K562 (cell line): ENCODE data around the gene ZNF234. TPM values are rescaled to one million over a fixed set of nuclear protein-coding genes. Genes with fewer than 3 reads are reported as not detected.

ENCODE experiments used
- BDP1 ChIP-seq: IDR thresholded peaks from 3 replicates; pipeline ENCODE4 v1.6.1; 2011; ENCODE audit not compliant: insufficient read length, insufficient read depth
- FOXA3 ChIP-seq, 2 experiments: fragments of 450-650 bp in 1 of 2; sonication (generic) in 1 of 2; formaldehyde crosslinking; IDR thresholded peaks in 1 of 2; conservative IDR thresholded peaks in 1 of 2; 2 replicates each; pipeline versions ENCODE4 v1.4.0 to v1.8.0; 2020 to 2022; ENCODE audit warnings: mild to moderate bottlenecking in 2 of 2, missing genetic modification reagents in 1 of 2
- NCOA6 ChIP-seq: fragments of 450-650 bp; IDR thresholded peaks from 2 replicates; pipeline ENCODE4 v1.6.1; 2017; ENCODE audit warnings: mild to moderate bottlenecking
- NFE2 ChIP-seq: IDR thresholded peaks from 2 replicates; pipeline ENCODE4 v1.6.1; 2014; ENCODE audit warnings: antibody characterized with exemption, low read depth
- NRF1 ChIP-seq, 2 experiments: fragments of 450-650 bp; IDR thresholded peaks in 1 of 2; conservative IDR thresholded peaks in 1 of 2; 2 replicates each; pipeline ENCODE4 v1.6.1; 2014; ENCODE audit warnings: mild to moderate bottlenecking in 2 of 2
- POLR3G ChIP-seq: IDR thresholded peaks from 2 replicates; pipeline ENCODE4 v1.6.1; 2011; ENCODE audit not compliant: insufficient read length, insufficient replicate concordance; ENCODE audit errors: extremely low read depth
- SAP30 ChIP-seq: fragments of 200-600 bp; sonication (generic); IDR thresholded peaks from 2 replicates; pipeline ENCODE4 v1.6.1; 2012; ENCODE audit warnings: borderline replicate concordance, low read depth, mild to moderate bottlenecking, moderate library complexity, low read length, control low read depth, inconsistent platforms; ENCODE audit not compliant: insufficient read depth, poor library complexity, severe bottlenecking
- SMAD4 ChIP-seq: fragments of 250-450 bp; sonication (Bioruptor Pico); conservative IDR thresholded peaks from 2 replicates; pipeline ENCODE4 v1.8.0; 2021; ENCODE audit warnings: inconsistent platforms, mild to moderate bottlenecking, moderate library complexity
- SMARCA5 ChIP-seq: fragments of 450-650 bp; IDR thresholded peaks from 2 replicates; pipeline ENCODE4 v1.6.1; 2016
- TCF7L2 ChIP-seq: fragments of 150-350 bp; IDR thresholded peaks from 2 replicates; pipeline ENCODE4 v1.6.1; 2016; ENCODE audit warnings: low read depth, mild to moderate bottlenecking, low read length, moderate library complexity
- ZBTB1 ChIP-seq: sonication (generic); formaldehyde crosslinking; IDR thresholded peaks from 2 replicates; pipeline ENCODE4 v1.8.1; 2023; ENCODE audit warnings: missing genetic modification reagents, low read depth, mild to moderate bottlenecking, borderline replicate concordance
- ZBTB9 ChIP-seq: fragments of 450-650 bp; formaldehyde crosslinking; IDR thresholded peaks from 2 replicates; pipeline ENCODE4 v1.4.0; 2020; ENCODE audit warnings: mild to moderate bottlenecking, moderate library complexity
- ZNF274 ChIP-seq: IDR thresholded peaks from 2 replicates; pipeline ENCODE4 v1.6.1; 2011; ENCODE audit warnings: low read depth, mild to moderate bottlenecking, low read length, moderate library complexity, borderline replicate concordance
- ZNF277 ChIP-seq: fragments of 250-450 bp; sonication (Bioruptor Pico); IDR thresholded peaks from 2 replicates; pipeline ENCODE4 v1.8.0; 2022; ENCODE audit warnings: inconsistent platforms, mild to moderate bottlenecking, moderate library complexity, borderline replicate concordance
- ZNF41 ChIP-seq: fragments of 250-450 bp; sonication (Bioruptor Pico); conservative IDR thresholded peaks from 2 replicates; pipeline ENCODE4 v1.4.0; 2020; ENCODE audit warnings: mild to moderate bottlenecking
- ZNF778 ChIP-seq: fragments of 450-650 bp; formaldehyde crosslinking; IDR thresholded peaks from 2 replicates; pipeline ENCODE4 v1.4.0; 2020; ENCODE audit warnings: mild to moderate bottlenecking, moderate library complexity
- polyA plus RNA-seq, 8 experiments: library from polyadenylated mRNA; depleted of rRNA in 4 of 8; stranded (reverse) in 5 of 8; unstranded in 3 of 8; fragments of >200 nt; fragmentation: Nextera tagmentation in 2 of 8; fragmentation: Illumina TruSeq in 1 of 8; extraction: Ambion mirVana in 2 of 8; extraction: Trizol in 1 of 8; gene quantifications; 2 replicates each; pipeline versions ENCODE4 v1.2.1 to v1.2.3, GENCODE V29; 2011 to 2014; ENCODE audit warnings: inconsistent platforms in 1 of 8, missing spikeins in 1 of 8
- total RNA-seq, 7 experiments: library from RNA; depleted of rRNA in 6 of 7; stranded (reverse); fragments of >200 nt in 6 of 7; fragmentation: Illumina TruSeq in 2 of 7; extraction: Trizol in 2 of 7; gene quantifications; 2 replicates each; pipeline versions ENCODE4 v1.2.1 to v1.2.3, GENCODE V29; 2011 to 2021; ENCODE audit warnings: low replicate concordance in 1 of 7
- TF ChIP-seq, protein P1 (sequence below): fragments of 250-450 bp; sonication (Bioruptor Pico); IDR thresholded peaks from 2 replicates; pipeline ENCODE4 v1.4.0; 2020; ENCODE audit warnings: mild to moderate bottlenecking, moderate library complexity
- TF ChIP-seq, protein P2 (sequence below): sonication (generic); formaldehyde crosslinking; IDR thresholded peaks from 2 replicates; pipeline ENCODE4 v1.8.0; 2023; ENCODE audit warnings: mild to moderate bottlenecking, missing genetic modification reagents

ZNF234 gene
- total and polyA plus RNA-seq, 9 of the 15 experiments (the other 6 are each of a cell fraction or from before 2014, with no cell fraction given): 0.82 to 2.9 (median 1.5) TPM

GRCh38 chr19:44141191-44142058 is at the start of gene ZNF234 (continued):
- TF ChIP-seq, protein P1, sequence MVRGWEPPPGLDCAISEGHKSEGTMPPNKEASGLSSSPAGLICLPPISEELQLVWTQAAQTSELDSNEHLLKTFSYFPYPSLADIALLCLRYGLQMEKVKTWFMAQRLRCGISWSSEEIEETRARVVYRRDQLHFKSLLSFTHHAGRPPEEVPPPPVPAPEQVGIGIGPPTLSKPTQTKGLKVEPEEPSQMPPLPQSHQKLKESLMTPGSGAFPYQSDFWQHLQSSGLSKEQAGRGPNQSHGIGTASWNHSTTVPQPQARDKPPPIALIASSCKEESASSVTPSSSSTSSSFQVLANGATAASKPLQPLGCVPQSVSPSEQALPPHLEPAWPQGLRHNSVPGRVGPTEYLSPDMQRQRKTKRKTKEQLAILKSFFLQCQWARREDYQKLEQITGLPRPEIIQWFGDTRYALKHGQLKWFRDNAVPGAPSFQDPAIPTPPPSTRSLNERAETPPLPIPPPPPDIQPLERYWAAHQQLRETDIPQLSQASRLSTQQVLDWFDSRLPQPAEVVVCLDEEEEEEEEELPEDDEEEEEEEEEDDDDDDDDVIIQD (CRISPR knock-in tag): no peak
- no peak for TF ChIP-seq SMARCA5
- TF ChIP-seq NRF1 (conservative IDR thresholded peaks at IDR 0.05 in 1 of 2, IDR thresholded peaks at IDR 0.05 in 1 of 2): 0 out of 4 replicates have a peak, but pooled peaks of 1 of the 2 experiments have one; percentile 17
- TF ChIP-seq ZNF277 (CRISPR knock-in tag): no peak
- TF ChIP-seq ZNF274: no peak
- no peak for TF ChIP-seq ZBTB1 (CRISPR knock-in tag)
- no peak for TF ChIP-seq SAP30
- TF ChIP-seq, protein P2, sequence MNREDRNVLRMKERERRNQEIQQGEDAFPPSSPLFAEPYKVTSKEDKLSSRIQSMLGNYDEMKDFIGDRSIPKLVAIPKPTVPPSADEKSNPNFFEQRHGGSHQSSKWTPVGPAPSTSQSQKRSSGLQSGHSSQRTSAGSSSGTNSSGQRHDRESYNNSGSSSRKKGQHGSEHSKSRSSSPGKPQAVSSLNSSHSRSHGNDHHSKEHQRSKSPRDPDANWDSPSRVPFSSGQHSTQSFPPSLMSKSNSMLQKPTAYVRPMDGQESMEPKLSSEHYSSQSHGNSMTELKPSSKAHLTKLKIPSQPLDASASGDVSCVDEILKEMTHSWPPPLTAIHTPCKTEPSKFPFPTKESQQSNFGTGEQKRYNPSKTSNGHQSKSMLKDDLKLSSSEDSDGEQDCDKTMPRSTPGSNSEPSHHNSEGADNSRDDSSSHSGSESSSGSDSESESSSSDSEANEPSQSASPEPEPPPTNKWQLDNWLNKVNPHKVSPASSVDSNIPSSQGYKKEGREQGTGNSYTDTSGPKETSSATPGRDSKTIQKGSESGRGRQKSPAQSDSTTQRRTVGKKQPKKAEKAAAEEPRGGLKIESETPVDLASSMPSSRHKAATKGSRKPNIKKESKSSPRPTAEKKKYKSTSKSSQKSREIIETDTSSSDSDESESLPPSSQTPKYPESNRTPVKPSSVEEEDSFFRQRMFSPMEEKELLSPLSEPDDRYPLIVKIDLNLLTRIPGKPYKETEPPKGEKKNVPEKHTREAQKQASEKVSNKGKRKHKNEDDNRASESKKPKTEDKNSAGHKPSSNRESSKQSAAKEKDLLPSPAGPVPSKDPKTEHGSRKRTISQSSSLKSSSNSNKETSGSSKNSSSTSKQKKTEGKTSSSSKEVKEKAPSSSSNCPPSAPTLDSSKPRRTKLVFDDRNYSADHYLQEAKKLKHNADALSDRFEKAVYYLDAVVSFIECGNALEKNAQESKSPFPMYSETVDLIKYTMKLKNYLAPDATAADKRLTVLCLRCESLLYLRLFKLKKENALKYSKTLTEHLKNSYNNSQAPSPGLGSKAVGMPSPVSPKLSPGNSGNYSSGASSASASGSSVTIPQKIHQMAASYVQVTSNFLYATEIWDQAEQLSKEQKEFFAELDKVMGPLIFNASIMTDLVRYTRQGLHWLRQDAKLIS (CRISPR knock-in tag): no peak
- TF ChIP-seq TCF7L2: no peak
- TF ChIP-seq NFE2: no peak
- TF ChIP-seq ZNF41 (CRISPR knock-in tag): no peak
- no peak for TF ChIP-seq SMAD4 (CRISPR knock-in tag)
- TF ChIP-seq POLR3G: no peak
- no peak for TF ChIP-seq BDP1
- no peak for TF ChIP-seq FOXA3 (CRISPR knock-in tag; conservative IDR thresholded peaks at IDR 0.05 in 1 of 2, IDR thresholded peaks at IDR 0.05 in 1 of 2)
- TF ChIP-seq ZBTB9 (CRISPR knock-in tag): no peak
- TF ChIP-seq ZNF778 (CRISPR knock-in tag): no peak
- no peak for TF ChIP-seq NCOA6
